ENCODE results near the gene HOXC12.

The HOXC12 gene

DNA sequence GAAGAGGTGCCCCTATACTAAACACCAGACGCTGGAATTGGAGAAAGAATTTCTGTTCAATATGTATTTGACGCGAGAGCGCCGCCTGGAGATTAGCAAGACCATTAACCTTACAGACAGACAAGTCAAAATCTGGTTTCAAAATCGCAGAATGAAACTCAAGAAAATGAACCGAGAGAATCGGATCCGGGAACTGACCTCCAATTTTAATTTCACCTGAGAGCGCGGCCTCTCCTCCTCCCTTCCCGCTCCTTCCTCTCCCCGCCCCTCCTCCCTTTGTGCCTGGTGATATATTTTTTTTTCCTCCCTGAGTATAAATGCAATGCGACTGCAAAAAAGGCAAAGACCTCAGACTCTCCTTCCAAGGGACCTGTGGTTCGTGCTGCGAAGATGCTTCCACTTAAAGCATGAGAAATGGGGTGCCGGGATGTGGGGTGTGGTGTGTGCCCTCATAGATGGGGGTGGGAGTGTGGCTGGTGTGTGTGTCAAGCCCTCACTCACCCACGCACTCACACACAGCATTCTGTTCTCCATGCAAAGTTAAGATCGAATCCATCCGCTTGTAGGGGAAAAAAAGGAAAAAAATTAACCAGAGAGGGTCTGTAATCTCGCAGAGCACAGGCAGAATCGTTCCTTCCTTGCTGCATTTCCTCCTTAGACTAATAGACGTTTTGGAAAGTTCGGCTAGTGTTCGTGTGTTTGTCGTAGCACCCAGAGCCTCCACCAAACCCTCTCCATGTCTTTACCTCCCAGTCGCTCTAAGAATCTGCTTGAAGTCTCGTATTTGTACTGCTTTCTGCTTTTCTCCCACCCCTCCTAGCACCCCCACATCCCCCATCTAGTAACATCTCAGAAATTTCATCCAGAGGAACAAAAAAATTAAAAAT, 34.8 kb downstream of the HOXC12 start:
- no peaks in the 10 kb centered on the region for H3K9me3 ChIP-seq
- H3K4me3 ChIP-seq (ENCODE audit: low read depth, low read length): peak overlapping the region; percentile 35
- DNase-seq: peak; percentile 58
- H3K4me1 ChIP-seq: peaks cover 8% of the 10 kb centered on the region
- peaks cover 21% of the 10 kb centered on the region for H3K27me3 ChIP-seq
- H3K36me3 ChIP-seq: no peaks in the 10 kb centered on the region
- TF ChIP-seq CTCF (IDR thresholded peaks at IDR 0.05; ENCODE audit: low read depth, low read length): peak; percentile 68

GRCh38 chr12:53990311-53991076, 35.8 kb downstream of the HOXC12 start:
- H3K36me3 ChIP-seq: no peaks in the 10 kb centered on the region
- no peak for TF ChIP-seq CTCF (IDR thresholded peaks at IDR 0.05; ENCODE audit: low read depth, low read length)
- no peaks in the 10 kb centered on the region for H3K9me3 ChIP-seq
- DNase-seq: no peak
- H3K4me1 ChIP-seq: peaks cover 8% of the 10 kb centered on the region
- no peak overlapping the region for H3K4me3 ChIP-seq (ENCODE audit: low read depth, low read length)
- H3K27me3 ChIP-seq: peaks cover 17% of the 10 kb centered on the region

DNA sequence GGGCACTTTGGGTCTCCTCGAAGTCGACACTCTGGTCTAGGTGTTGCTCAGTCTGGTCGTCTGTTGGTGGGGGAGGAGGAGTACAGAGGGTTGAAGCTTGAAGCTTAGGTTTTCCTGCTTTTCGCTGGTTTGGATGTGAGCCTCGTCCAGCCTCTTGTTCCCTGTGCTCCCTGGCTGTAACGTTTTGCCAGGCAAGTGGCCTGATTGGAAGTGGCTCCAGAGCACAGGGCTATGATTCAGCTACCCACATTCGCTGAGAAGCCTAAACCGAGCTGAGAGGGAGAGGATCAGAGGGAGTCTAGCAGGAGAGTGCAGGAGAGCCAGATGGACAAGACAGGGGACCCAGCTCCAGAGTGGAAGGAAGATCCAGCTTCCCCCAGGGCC, 36.4 kb downstream of the HOXC12 start:
- no peak for DNase-seq
- H3K4me1 ChIP-seq: peaks cover 8% of the 10 kb centered on the region
- H3K27me3 ChIP-seq: peaks cover 12% of the 10 kb centered on the region

GRCh38 chr12:53992377-53992889, 37.7 kb downstream of the HOXC12 start:
- TF ChIP-seq CTCF (IDR thresholded peaks at IDR 0.05; ENCODE audit: low read depth, low read length): no peak
- Histone ChIP-seq H3K4me1 (peaks cover 8% of the 10 kb centered on the region), H3K27me3 (no peaks in the 10 kb centered on the region), H3K9me3 (no peaks in the 10 kb centered on the region), H3K4me3 (ENCODE audit: low read depth, low read length) (no peak overlapping the region), H3K36me3 (no peaks in the 10 kb centered on the region)
- no peak for DNase-seq

More for the DNA sequence above, 36.4 kb downstream of the HOXC12 start:
- no peak for TF ChIP-seq CTCF (IDR thresholded peaks at IDR 0.05; ENCODE audit: low read depth, low read length)
- Histone ChIP-seq H3K9me3 (no peaks in the 10 kb centered on the region), H3K4me3 (ENCODE audit: low read depth, low read length) (no peak overlapping the region), H3K36me3 (no peaks in the 10 kb centered on the region)

GRCh38 chr12:53993162-53994008, 38.7 kb downstream of the HOXC12 start:
- no peak overlapping the region for H3K4me3 ChIP-seq (ENCODE audit: low read depth, low read length)
- no peaks in the 10 kb centered on the region for H3K9me3 ChIP-seq
- DNase-seq: no peak
- H3K36me3 ChIP-seq: no peaks in the 10 kb centered on the region
- H3K4me1 ChIP-seq: peaks cover 10% of the 10 kb centered on the region
- TF ChIP-seq CTCF (IDR thresholded peaks at IDR 0.05; ENCODE audit: low read depth, low read length): no peak
- H3K27me3 ChIP-seq: no peaks in the 10 kb centered on the region
